Fibroblast of skin of left biceps (primary cell): ENCODE measurements around the gene STAT3.
"Not testable (repeated sequence)": the region's sequence is repeated elsewhere in the genome, so short reads cannot be mapped to it uniquely, and the experiment has no call there.

Experiments used
- DNase-seq, 2 experiments: peaks; one replicate each; pipeline ENCODE4 v3.0.0-alpha.2; 2013; ENCODE audit warnings: low read depth in 2 of 2

STAT3 gene

GRCh38 chr17:42348104-42348503 is 40.1 kb downstream of the STAT3 start:
- no peak for DNase-seq

- no peak for DNase-seq
Measured at GRCh38 chr17:42347606-42348005, 40.6 kb downstream of the STAT3 start.

GRCh38 chr17:42347198-42347597 is 41.0 kb downstream of the STAT3 start:
- peak; percentile 74 for DNase-seq

GRCh38 chr17:42346481-42346880 is 41.8 kb downstream of the STAT3 start:
- no peak for DNase-seq

- no peak for DNase-seq
Measured at GRCh38 chr17:42345396-42346073, 42.7 kb downstream of the STAT3 start.

GRCh38 chr17:42342242-42343008 is 45.8 kb downstream of the STAT3 start:
- DNase-seq = no peak

GRCh38 chr17:42341568-42341967 is 46.7 kb downstream of the STAT3 start:
- DNase-seq = no peak

GRCh38 chr17:42340691-42341127 is 47.5 kb downstream of the STAT3 start:
- no peak for DNase-seq

- no peak for DNase-seq
Measured at GRCh38 chr17:42339221-42339620, 49.0 kb downstream of the STAT3 start.

- no peak for DNase-seq
Measured at GRCh38 chr17:42338427-42338985, 49.7 kb downstream of the STAT3 start.

- DNase-seq = peak in 1 of 2 experiments; percentile 50
Measured at GRCh38 chr17:42337442-42337841, 50.8 kb downstream of the STAT3 start.

- DNase-seq = no peak
Measured at GRCh38 chr17:42334677-42335076, 53.6 kb downstream of the STAT3 start.

- DNase-seq = no peak
Measured at GRCh38 chr17:42333053-42333452, 55.2 kb downstream of the STAT3 start.

GRCh38 chr17:42329025-42329976 is 58.9 kb downstream of the STAT3 start:
- no peak for DNase-seq

GRCh38 chr17:42325026-42325425 is 63.2 kb downstream of the STAT3 start:
- no peak for DNase-seq

GRCh38 chr17:42323268-42323773 is 64.9 kb downstream of the STAT3 start:
- DNase-seq = no peak

GRCh38 chr17:42322382-42323267 is 65.6 kb downstream of the STAT3 start:
- peak; percentile 64 to 69 for DNase-seq

GRCh38 chr17:42321555-42321954 is 66.7 kb downstream of the STAT3 start:
- DNase-seq = no peak

GRCh38 chr17:42317967-42318366 is 70.3 kb downstream of the STAT3 start:
- DNase-seq = not testable (repeated sequence)

GRCh38 chr17:42317266-42317845 is 70.9 kb downstream of the STAT3 start:
- no peak for DNase-seq
